Colonic mucosa (tissue), 4 donors: Measurements from ENCODE around the gene MFSD11. TPM values are rescaled to one million over a fixed set of nuclear protein-coding genes. Genes with fewer than 3 reads are reported as not detected.
"Not testable (repeated sequence)": the region's sequence is repeated elsewhere in the genome, so short reads cannot be mapped to it uniquely, and the experiment has no call there.

Experiments
- DNase-seq: peaks from one replicate; pipeline ENCODE4 v3.0.0-alpha.2; 2020
- H3K27ac ChIP-seq: fragments of 200-600 bp; one replicate; pipeline ENCODE4 v1.8.0; 2021
- H3K27me3 ChIP-seq: fragments of 200-600 bp; one replicate; pipeline ENCODE4 v1.8.0; 2021
- H3K36me3 ChIP-seq: fragments of 200-600 bp; one replicate; pipeline ENCODE4 v1.8.0; 2021
- H3K4me1 ChIP-seq: fragments of 200-600 bp; one replicate; pipeline ENCODE4 v1.8.0; 2021; ENCODE audit warnings: mild to moderate bottlenecking
- H3K4me3 ChIP-seq: fragments of 200-600 bp; one replicate; pipeline ENCODE4 v1.8.0; 2021
- H3K9ac ChIP-seq, 2 donors: one replicate each; pipeline ENCODE4 v1.7.0; 2013; ENCODE audit warnings: control low read depth in 2 of 2, low read depth in 2 of 2, low read length in 2 of 2
- H3K9me3 ChIP-seq: fragments of 200-600 bp; one replicate; pipeline ENCODE4 v1.8.0; 2021
- CTCF ChIP-seq: fragments of 200-600 bp; IDR thresholded peaks from one replicate; pipeline ENCODE4 v1.8.0; 2022; ENCODE audit warnings: antibody characterized with exemption, mild to moderate bottlenecking
- intact Hi-C: fragments of 100-400 bp; cut with DNase I; formaldehyde crosslinking; loops from one replicate; pipeline ENCODE4 v1.14.1; 2022
- total RNA-seq, 2 donors: library from RNA; stranded (reverse); fragmentation: NEBNext Ultra II Directional in 1 of 2; extraction: Animal tissue kit (Norgen Biotek cat#: 25700) in 1 of 2; gene quantifications; one replicate each; pipeline ENCODE4 v1.2.1, GENCODE V29; 2021
- donor health status: healthy.
- donor health status: DM: no; HTN: no; CAD: no.
- donor health status: DM: no; HTN: no; CAD: no.

MFSD11 gene
- total RNA-seq, 2 donors from 2014 or later = 24.9 to 38.9 TPM

GRCh38 chr17:76801706-76802105 lies 63.8 kb downstream of the MFSD11 start:
- Histone ChIP-seq H3K27ac (no peak overlapping the region), H3K9ac (no peak overlapping the region), H3K4me3 (no peak overlapping the region), H3K36me3 (no peaks in the 10 kb centered on the region), H3K9me3 (no peaks in the 10 kb centered on the region), H3K27me3 (no peaks in the 10 kb centered on the region), H3K4me1 (no peaks in the 10 kb centered on the region)
- intact Hi-C loops = no loop called here
- DNase-seq = no peak
- TF ChIP-seq CTCF = no peak

- Histone ChIP-seq H3K27me3 (no peaks in the 10 kb centered on the region), H3K36me3 (no peaks in the 10 kb centered on the region), H3K27ac (no peak overlapping the region), H3K4me1 (no peaks in the 10 kb centered on the region), H3K9ac (no peak overlapping the region), H3K9me3 (no peaks in the 10 kb centered on the region), H3K4me3 (no peak overlapping the region)
- no peak for DNase-seq
- TF ChIP-seq CTCF = no peak
- intact Hi-C loops = no loop called here
Measured at GRCh38 chr17:76805319-76805718, 67.4 kb downstream of the MFSD11 start.

- H3K27ac ChIP-seq, H3K9ac ChIP-seq, H3K27me3 ChIP-seq, H3K4me1 ChIP-seq, intact Hi-C loops, H3K36me3 ChIP-seq, H3K9me3 ChIP-seq, DNase-seq, H3K4me3 ChIP-seq: not testable (repeated sequence)
Measured at GRCh38 chr17:76806151-76806550, 68.2 kb downstream of the MFSD11 start.

- DNase-seq, H3K4me3 ChIP-seq, H3K36me3 ChIP-seq, H3K27ac ChIP-seq, intact Hi-C loops, H3K9me3 ChIP-seq, H3K4me1 ChIP-seq, H3K27me3 ChIP-seq, H3K9ac ChIP-seq: not testable (repeated sequence)
Measured at GRCh38 chr17:76806767-76807166, 68.8 kb downstream of the MFSD11 start.

- no peaks in the 10 kb centered on the region for H3K9me3 ChIP-seq
- no peak overlapping the region for H3K9ac ChIP-seq
- DNase-seq = no peak
- no peaks in the 10 kb centered on the region for H3K27me3 ChIP-seq
- intact Hi-C loops = no loop called here
- H3K4me3 ChIP-seq = no peak overlapping the region
- no peak for TF ChIP-seq CTCF
- no peaks in the 10 kb centered on the region for H3K4me1 ChIP-seq
- H3K36me3 ChIP-seq = no peaks in the 10 kb centered on the region
- H3K27ac ChIP-seq = no peak overlapping the region
Measured at GRCh38 chr17:76808326-76808725, 70.4 kb downstream of the MFSD11 start.

GRCh38 chr17:76810956-76811355 lies 73.0 kb downstream of the MFSD11 start:
- no peak for TF ChIP-seq CTCF
- no peak overlapping the region for H3K9ac ChIP-seq
- H3K4me3 ChIP-seq = no peak overlapping the region
- H3K27ac ChIP-seq = no peak overlapping the region
- no peaks in the 10 kb centered on the region for H3K27me3 ChIP-seq
- H3K4me1 ChIP-seq = no peaks in the 10 kb centered on the region
- intact Hi-C loops = no loop called here
- no peak for DNase-seq
- H3K9me3 ChIP-seq = no peaks in the 10 kb centered on the region
- no peaks in the 10 kb centered on the region for H3K36me3 ChIP-seq

GRCh38 chr17:76811834-76812233 lies 73.9 kb downstream of the MFSD11 start:
- Histone ChIP-seq H3K9ac (no peak overlapping the region), H3K9me3 (no peaks in the 10 kb centered on the region), H3K4me1 (no peaks in the 10 kb centered on the region), H3K27ac (no peak overlapping the region), H3K27me3 (no peaks in the 10 kb centered on the region), H3K36me3 (no peaks in the 10 kb centered on the region), H3K4me3 (no peak overlapping the region)
- TF ChIP-seq CTCF = no peak
- intact Hi-C loops = no loop called here
- no peak for DNase-seq
